SK-N-SH (cell line): ENCODE results near the gene AP4B1. TPM values are rescaled to one million over a fixed set of nuclear protein-coding genes. Genes with fewer than 3 reads are reported as not detected.

Experiments
- CTCF ChIA-PET: fragments of 300-600, 350-600 bp; formaldehyde crosslinking; extraction: SDS; loops from one replicate; lab custom pipeline; 2021; lab: Yijun Ruan, JAX
- POLR2A ChIA-PET: fragments of 350-600 bp; sonication (Branson Sonifier 250); formaldehyde crosslinking; extraction: SDS; loops from one replicate; lab custom pipeline; 2020; ENCODE audit warnings: antibody characterized with exemption, inconsistent platforms; lab: Yijun Ruan, JAX
- DNase-seq: peaks from one replicate; pipeline ENCODE4 v3.0.0; 2012
- H2AFZ ChIP-seq: fragments of 200-600 bp; sonication (generic); 2 replicates; pipeline ENCODE4 v1.8.1; 2016; ENCODE audit warnings: antibody characterized with exemption, mild to moderate bottlenecking, low read depth
- H3F3A ChIP-seq: fragments of 200-600 bp; sonication (generic); replicated peaks from 2 replicates; pipeline ENCODE3; 2016; ENCODE audit warnings: antibody characterized with exemption, mild to moderate bottlenecking; ENCODE audit not compliant: insufficient read depth
- H3K27ac ChIP-seq, 2 experiments: fragments of 200-500 bp in 1 of 2; fragments of 200-600 bp in 1 of 2; sonication (Bioruptor generic) in 1 of 2; sonication (generic), shearing (Covaris generic) in 1 of 2; 2 replicates each; pipeline versions ENCODE4 v1.5.1 to v1.6.1; 2014 to 2016; ENCODE audit warnings: low read depth in 2 of 2, inconsistent platforms in 1 of 2, low read length in 1 of 2, mild to moderate bottlenecking in 1 of 2, mixed read lengths in 1 of 2
- H3K27me3 ChIP-seq: fragments of 200-600 bp; sonication (generic), shearing (Covaris generic); 2 replicates; pipeline ENCODE4 v1.6.1; 2016; ENCODE audit warnings: mixed run types; ENCODE audit not compliant: insufficient read depth
- H3K36me3 ChIP-seq, 2 experiments: fragments of 200-500 bp in 1 of 2; fragments of 200-600 bp in 1 of 2; sonication (Bioruptor generic) in 1 of 2; sonication (generic) in 1 of 2; replicated peaks in 1 of 2; 2 replicates each; pipeline versions ENCODE3 to v1.5.1; 2014 to 2016; ENCODE audit warnings: low read length in 1 of 2, mild to moderate bottlenecking in 1 of 2; ENCODE audit not compliant: insufficient read depth in 2 of 2, control insufficient read depth in 1 of 2
- H3K4me1 ChIP-seq, 2 experiments: fragments of 200-500 bp in 1 of 2; fragments of 200-600 bp in 1 of 2; sonication (Bioruptor generic) in 1 of 2; sonication (generic), shearing (Covaris generic) in 1 of 2; 2 replicates each; pipeline versions ENCODE4 v1.5.1 to v1.6.1; 2014 to 2016; ENCODE audit warnings: low read depth in 1 of 2, low read length in 1 of 2, mixed run types in 1 of 2; ENCODE audit not compliant: insufficient read depth in 2 of 2, control insufficient read depth in 1 of 2
- H3K4me2 ChIP-seq: fragments of 200-600 bp; sonication (generic), shearing (Covaris generic); 2 replicates; pipeline ENCODE4 v1.6.1; 2017; ENCODE audit warnings: mixed run types
- H3K4me3 ChIP-seq, 2 experiments: fragments of 200-500 bp in 1 of 2; fragments of 200-600 bp in 1 of 2; sonication (Bioruptor generic) in 1 of 2; sonication (generic), shearing (Covaris generic) in 1 of 2; 2 replicates each; pipeline versions ENCODE4 v1.5.1 to v1.8.1; 2014 to 2016; ENCODE audit warnings: low read depth in 2 of 2, inconsistent platforms in 1 of 2, low read length in 1 of 2, mild to moderate bottlenecking in 1 of 2, mixed read lengths in 1 of 2, moderate library complexity in 1 of 2
- H3K79me2 ChIP-seq: fragments of 200-600 bp; sonication (generic); 2 replicates; pipeline ENCODE4 v1.8.1; 2017; ENCODE audit warnings: mild to moderate bottlenecking; ENCODE audit not compliant: insufficient read depth
- H3K9ac ChIP-seq: fragments of 200-600 bp; sonication (generic); 2 replicates; pipeline ENCODE4 v1.6.1; 2017; ENCODE audit warnings: mixed run types
- H3K9me2 ChIP-seq: fragments of 200-600 bp; sonication (generic); 2 replicates; pipeline ENCODE4 v1.6.1; 2017; ENCODE audit warnings: mixed run types
- H3K9me3 ChIP-seq: fragments of 200-600 bp; sonication (generic); 2 replicates; pipeline ENCODE4 v1.6.1; 2017; ENCODE audit warnings: mixed run types, mild to moderate bottlenecking, moderate library complexity
- H4K20me1 ChIP-seq: fragments of 200-600 bp; sonication (generic); 2 replicates; pipeline ENCODE4 v1.6.1; 2017; ENCODE audit warnings: mild to moderate bottlenecking, mixed run types; ENCODE audit not compliant: insufficient read depth
- CTCF ChIP-seq: fragments of 200-600 bp; sonication (generic); IDR thresholded peaks from 2 replicates; pipeline ENCODE4 v1.6.1; 2017; ENCODE audit warnings: antibody characterized with exemption, mild to moderate bottlenecking, moderate library complexity
- ELF1 ChIP-seq: IDR thresholded peaks from 2 replicates; pipeline ENCODE4 v1.4.0; 2012
- EP300 ChIP-seq, 2 experiments: IDR thresholded peaks; 2 replicates each; pipeline versions ENCODE4 v1.4.0 to v1.6.1; 2012; ENCODE audit warnings: borderline replicate concordance in 1 of 2, low read depth in 1 of 2, low read length in 1 of 2
- EZH2phosphoT487 ChIP-seq: fragments of 200-600 bp; sonication (generic); IDR thresholded peaks from 2 replicates; pipeline ENCODE4 v1.6.1; 2017; ENCODE audit warnings: low read depth, mixed run types, mild to moderate bottlenecking, antibody characterized with exemption, moderate library complexity, borderline replicate concordance
- FOSL2 ChIP-seq: IDR thresholded peaks from 2 replicates; pipeline ENCODE4 v1.4.0; 2012; ENCODE audit warnings: low read depth, mild to moderate bottlenecking, moderate library complexity, borderline replicate concordance
- FOXM1 ChIP-seq: IDR thresholded peaks from 2 replicates; pipeline ENCODE4 v1.4.0; 2012; ENCODE audit warnings: low read depth, mild to moderate bottlenecking
- MXI1 ChIP-seq: IDR thresholded peaks from 2 replicates; pipeline ENCODE4 v1.6.1; 2012; ENCODE audit warnings: mild to moderate bottlenecking, low read depth, low read length, improper control_type of control experiment
- POLR2AphosphoS5 ChIP-seq: IDR thresholded peaks from 2 replicates; pipeline ENCODE4 v1.6.1; 2012; ENCODE audit warnings: low read depth, low read length
- RCOR1 ChIP-seq: fragments of 150-350 bp; IDR thresholded peaks from 2 replicates; pipeline ENCODE4 v1.6.1; 2017; ENCODE audit warnings: antibody characterized with exemption, low read length
- RFX5 ChIP-seq: IDR thresholded peaks from 2 replicates; pipeline ENCODE4 v1.6.1; 2012; ENCODE audit warnings: mild to moderate bottlenecking, improper control_type of control experiment, low read length
- SIN3A ChIP-seq: IDR thresholded peaks from 2 replicates; pipeline ENCODE4 v1.6.1; 2012; ENCODE audit warnings: low read depth, mild to moderate bottlenecking, low read length, moderate library complexity, borderline replicate concordance
- SMC3 ChIP-seq: IDR thresholded peaks from 2 replicates; pipeline ENCODE4 v1.6.1; 2012; ENCODE audit warnings: low read depth, low read length, improper control_type of control experiment
- TAF1 ChIP-seq: IDR thresholded peaks from 2 replicates; pipeline ENCODE4 v1.6.1; 2012; ENCODE audit warnings: low read depth, mild to moderate bottlenecking, low read length, moderate library complexity, borderline replicate concordance
- TCF12 ChIP-seq: IDR thresholded peaks from 2 replicates; pipeline ENCODE4 v1.4.0; 2012
- TEAD4 ChIP-seq: IDR thresholded peaks from 2 replicates; pipeline ENCODE4 v1.4.0; 2012; ENCODE audit warnings: mild to moderate bottlenecking, borderline replicate concordance; ENCODE audit not compliant: insufficient read depth
- USF1 ChIP-seq: IDR thresholded peaks from 2 replicates; pipeline ENCODE4 v1.4.0; 2012; ENCODE audit warnings: low read depth, borderline replicate concordance
- YY1 ChIP-seq: IDR thresholded peaks from 2 replicates; pipeline ENCODE4 v1.4.0; 2012; ENCODE audit warnings: low read depth, mild to moderate bottlenecking
- WGBS: methylation state at CpG from one replicate; pipeline ENCODE4 v1.1.6; 2017; ENCODE audit warnings: low lambda C conversion rate; 5-methylcytosine and 5-hydroxymethylcytosine counted together
- polyA plus RNA-seq, 3 experiments: library from polyadenylated mRNA; depleted of rRNA; stranded (reverse); fragments of >200 nt; gene quantifications; 2 replicates each; pipeline ENCODE4 v1.2.3, GENCODE V29; 2012

AP4B1 gene
- polyA plus RNA-seq, 1 of the 3 experiments (the other 2 are of a cell fraction) = 11.5 TPM

GRCh38 chr1:113924473-113924872 is 19.9 kb upstream of the AP4B1 start:
- Histone ChIP-seq H3K36me3 (no peaks in the 10 kb centered on the region), H3K4me3 (no peak overlapping the region), H3F3A (no peaks in the 10 kb centered on the region), H3K9ac (no peak overlapping the region), H3K9me3 (no peaks in the 10 kb centered on the region), H3K79me2 (peaks cover 3% of the 10 kb centered on the region; the same call in 1 of the 2 replicates), H3K4me1 (0 out of 4 replicates have a peak, but pooled peaks cover 0 to 7% of the 10 kb centered on the region in 2 experiments), H3K27ac (no peak overlapping the region), H2AFZ (no peak overlapping the region), H4K20me1 (no peaks in the 10 kb centered on the region), H3K27me3 (no peaks in the 10 kb centered on the region), H3K4me2 (no peak overlapping the region), H3K9me2 (no peaks in the 10 kb centered on the region)
- ChIA-PET POLR2A (no interaction called here), CTCF (interaction anchor here (1.0 kb wide), 1 partner anchor 14 kb away, joined by 4 read pairs; no protein-coding TSS in a partner anchor)
- DNase-seq = no peak
- 100% methylated on average over 2 of the region's 2 CpGs for WGBS
- no peak for TF ChIP-seq POLR2AphosphoS5
- TF ChIP-seq USF1 = no peak
- no peak for TF ChIP-seq EP300 (IDR thresholded peaks at IDR 0.05; ENCODE audit: borderline replicate concordance in 1 of 2, low read depth in 1 of 2, low read length in 1 of 2)
- no peak for TF ChIP-seq SIN3A

GRCh38 chr1:113922957-113923356 is 18.4 kb upstream of the AP4B1 start:
- TF ChIP-seq FOSL2 = no peak
- TF ChIP-seq TAF1 = no peak
- TF ChIP-seq TEAD4 = no peak
- no peak for TF ChIP-seq SIN3A
- TF ChIP-seq FOXM1 = no peak
- no peak for TF ChIP-seq SMC3
- TF ChIP-seq, all 33 proteins: peak for 0
- ChIA-PET CTCF (no interaction called here), POLR2A (no interaction called here)
- H3K4me3 ChIP-seq = no peak overlapping the region
- H4K20me1 ChIP-seq = no peaks in the 10 kb centered on the region
- H3K9ac ChIP-seq = no peak overlapping the region
- no peak for DNase-seq
- H3K36me3 ChIP-seq = no peaks in the 10 kb centered on the region
- no peaks in the 10 kb centered on the region for H3K27me3 ChIP-seq
- 0 out of 4 replicates have a peak, but pooled peaks cover 0 to 3% of the 10 kb centered on the region in 2 experiments for H3K4me1 ChIP-seq
- H3K4me2 ChIP-seq = no peak overlapping the region
- H2AFZ ChIP-seq = no peak overlapping the region
- no peaks in the 10 kb centered on the region for H3K9me2 ChIP-seq
- H3K27ac ChIP-seq = no peak overlapping the region
- H3F3A ChIP-seq = no peaks in the 10 kb centered on the region
- H3K9me3 ChIP-seq = no peaks in the 10 kb centered on the region
- no peaks in the 10 kb centered on the region for H3K79me2 ChIP-seq
- 90% methylated on average over 4 of the region's 4 CpGs for WGBS

- ChIA-PET POLR2A (no interaction called here), CTCF (interaction anchor here (0.6 to 1.7 kb wide), 4 partner anchors 9 to 845 kb away, joined by 3 to 5 read pairs (median 3); partner anchors contain the start of gene LRIG2)
- H3K4me1 ChIP-seq = no peaks in the 10 kb centered on the region
- no peaks in the 10 kb centered on the region for H3K9me2 ChIP-seq
- H3K79me2 ChIP-seq = no peaks in the 10 kb centered on the region
- no peak overlapping the region for H2AFZ ChIP-seq
- TF ChIP-seq RFX5 (no peak), SMC3 (no peak), RCOR1 (no peak), CTCF (no peak), TCF12 (no peak), POLR2AphosphoS5 (no peak), YY1 (no peak), SIN3A (no peak), EZH2phosphoT487 (no peak), ELF1 (no peak), MXI1 (no peak)
- TF ChIP-seq, all 33 proteins: peak for 0
- Histone ChIP-seq H3F3A (peaks cover 4% of the 10 kb centered on the region), H3K4me3 (no peak overlapping the region), H4K20me1 (no peaks in the 10 kb centered on the region), H3K4me2 (no peak overlapping the region), H3K36me3 (no peaks in the 10 kb centered on the region), H3K9ac (no peak overlapping the region), H3K9me3 (no peaks in the 10 kb centered on the region), H3K27ac (no peak overlapping the region), H3K27me3 (no peaks in the 10 kb centered on the region)
- no peak for DNase-seq
Observed at GRCh38 chr1:113918243-113918642, 13.6 kb upstream of the AP4B1 start.
